ENCODE data around the gene OMD. TPM values are rescaled to one million over a fixed set of nuclear protein-coding genes. Genes with fewer than 3 reads are reported as not detected.

The OMD gene
- total RNA-seq (not detected), total RNA-seq (0 reads per million in 2 donors)

DNA sequence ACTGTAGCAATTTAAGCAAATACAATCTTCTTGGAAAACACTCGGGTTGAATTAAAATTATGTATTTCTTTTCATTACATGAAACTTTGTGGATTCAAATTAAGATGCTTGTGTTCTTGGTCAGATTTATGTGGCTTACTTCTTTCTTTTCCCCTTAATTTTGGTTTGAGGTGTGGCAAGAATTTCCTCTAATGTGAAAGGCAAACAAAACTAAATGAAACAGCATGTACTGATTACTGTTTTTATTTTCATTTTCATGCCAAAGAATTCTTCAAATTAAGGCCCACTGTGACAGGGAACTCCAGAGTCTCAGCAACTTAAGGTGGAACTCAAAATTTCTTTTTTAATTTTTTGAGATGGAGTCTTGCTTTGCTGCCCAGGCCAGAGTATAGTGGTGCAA is at the start of gene OMD:
TSS of gene OMD (minus strand) at position 132 of the 400 bp plus-strand sequence. CDS start 6,913 bp downstream, outside the sequence.
- no peaks in the 10 kb centered on the region for H3K9me3 ChIP-seq (ENCODE audit: control insufficient read depth, low read length, poor library complexity, severe bottlenecking)
- H3K27ac Mint-ChIP-seq: no peak within 1 kb of the TSS
- DNase-seq: no peak
- no peak within 1 kb of the TSS for H3K4me3 Mint-ChIP-seq
- H3K27me3 Mint-ChIP-seq: no peaks in the 10 kb centered on the region
- no peaks in the 10 kb centered on the region for H3K36me3 Mint-ChIP-seq (ENCODE audit: low read depth)
- H3K4me1 Mint-ChIP-seq: no peaks in the 10 kb centered on the region
- no peak for ATAC-seq

GRCh38 chr9:92468206-92468605 is 43.9 kb upstream of the OMD start:
- ATAC-seq (no peak), DNase-seq (no peak)
- Mint-ChIP-seq H3K4me1 (peaks cover 3% of the 10 kb centered on the region), H3K36me3 (ENCODE audit: low read depth) (peaks cover 2% of the 10 kb centered on the region), H3K4me3 (no peak overlapping the region), H3K27me3 (no peaks in the 10 kb centered on the region), H3K27ac (no peak overlapping the region)
- no peaks in the 10 kb centered on the region for H3K9me3 ChIP-seq (ENCODE audit: control insufficient read depth, low read length, poor library complexity, severe bottlenecking)

DNA sequence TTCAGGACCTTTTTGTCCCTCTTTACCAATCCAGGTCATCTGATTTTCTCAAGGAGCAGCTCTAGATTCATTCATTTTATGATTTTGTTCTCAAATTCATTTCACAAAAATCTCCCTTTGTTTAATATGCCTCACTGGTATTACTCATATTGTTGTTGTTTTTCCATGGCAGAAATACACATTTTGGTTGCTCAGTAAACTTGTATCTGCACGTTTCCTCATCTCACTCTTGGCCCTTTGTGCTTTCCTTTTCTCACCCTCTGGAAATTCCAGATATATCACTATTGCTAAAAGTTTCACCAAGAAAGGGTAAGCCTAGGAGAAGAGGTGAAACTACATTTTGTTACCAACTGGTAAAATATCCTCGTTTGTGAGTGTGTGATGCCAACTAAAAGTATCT is 43.2 kb upstream of the OMD start:
- DNase-seq (no peak), ATAC-seq (no peak)
- H3K36me3 Mint-ChIP-seq (ENCODE audit: low read depth): no peaks in the 10 kb centered on the region
- H3K4me3 Mint-ChIP-seq: no peak overlapping the region
- no peaks in the 10 kb centered on the region for H3K9me3 ChIP-seq (ENCODE audit: control insufficient read depth, low read length, poor library complexity, severe bottlenecking)
- H3K27ac Mint-ChIP-seq: no peak overlapping the region
- peaks cover 3% of the 10 kb centered on the region for H3K4me1 Mint-ChIP-seq
- no peaks in the 10 kb centered on the region for H3K27me3 Mint-ChIP-seq

DNA sequence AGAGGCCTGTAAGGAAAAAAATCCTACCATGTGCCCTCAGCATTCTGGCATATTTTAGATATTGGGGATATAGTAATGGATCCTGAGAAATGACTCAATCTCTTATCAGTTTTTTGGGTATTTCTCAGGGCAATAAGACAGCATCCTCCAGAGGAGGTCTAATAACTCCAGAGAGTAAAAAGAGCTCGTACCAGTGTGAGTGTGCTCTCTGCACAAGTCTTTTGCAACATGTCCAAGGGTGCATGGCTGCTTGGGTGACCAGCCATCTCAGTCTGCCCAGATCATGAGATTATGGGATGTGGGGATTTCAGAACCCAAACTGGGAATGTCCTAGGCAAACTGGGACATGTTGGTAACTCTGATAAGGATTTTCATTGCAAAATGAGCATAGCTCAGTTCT is 42.8 kb upstream of the OMD start:
- no peaks in the 10 kb centered on the region for H3K9me3 ChIP-seq (ENCODE audit: control insufficient read depth, low read length, poor library complexity, severe bottlenecking)
- DNase-seq (no peak), ATAC-seq (no peak)
- Mint-ChIP-seq H3K4me3 (no peak overlapping the region), H3K36me3 (ENCODE audit: low read depth) (no peaks in the 10 kb centered on the region), H3K27ac (no peak overlapping the region), H3K27me3 (no peaks in the 10 kb centered on the region), H3K4me1 (peaks cover 3% of the 10 kb centered on the region)

- ATAC-seq (no peak), DNase-seq (no peak)
- Mint-ChIP-seq H3K27ac (no peak overlapping the region), H3K36me3 (ENCODE audit: low read depth) (no peaks in the 10 kb centered on the region), H3K4me1 (peaks cover 3% of the 10 kb centered on the region), H3K27me3 (no peaks in the 10 kb centered on the region), H3K4me3 (no peak overlapping the region)
- no peaks in the 10 kb centered on the region for H3K9me3 ChIP-seq (ENCODE audit: control insufficient read depth, low read length, poor library complexity, severe bottlenecking)
Observed at GRCh38 chr9:92463984-92464383, 39.7 kb upstream of the OMD start.

DNA sequence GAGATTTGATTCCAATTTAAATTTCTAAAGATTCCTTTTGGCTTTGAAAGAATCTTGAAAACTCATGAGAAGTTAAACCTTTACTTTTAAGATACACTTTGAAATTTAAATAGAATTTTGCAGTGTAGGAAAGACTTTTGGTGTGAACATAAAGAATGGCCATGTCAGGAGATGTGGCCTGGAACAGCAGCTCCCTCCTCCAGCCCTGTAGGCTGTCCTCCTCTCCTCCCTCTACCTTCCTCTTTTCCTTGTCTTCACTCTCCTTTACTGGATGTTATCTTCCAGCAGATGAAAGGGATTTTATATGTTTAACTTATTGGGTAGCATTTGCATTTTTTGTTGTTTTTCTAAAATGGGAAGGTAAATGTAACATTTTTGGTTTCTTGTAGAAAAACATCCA is 39.1 kb upstream of the OMD start:
- no peaks in the 10 kb centered on the region for H3K36me3 Mint-ChIP-seq (ENCODE audit: low read depth)

DNA sequence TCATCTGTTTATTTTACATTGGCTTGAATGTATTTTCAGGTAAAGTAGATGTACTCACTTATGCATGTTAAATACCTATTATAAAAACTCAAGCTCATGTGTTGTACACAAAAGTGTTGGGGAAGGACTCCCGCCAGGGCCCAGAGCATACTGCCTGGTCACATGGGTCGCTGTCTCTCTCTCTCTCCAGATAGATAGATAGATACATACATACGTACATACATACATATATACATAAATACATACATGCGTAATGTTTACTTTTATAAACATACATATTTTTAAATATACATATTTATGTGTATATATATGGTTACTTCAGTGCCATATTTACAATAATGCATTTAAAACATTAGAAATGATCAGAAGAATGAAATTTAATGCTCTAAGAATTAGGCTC is 33.3 kb upstream of the OMD start:
- ATAC-seq: no peak
- Mint-ChIP-seq H3K36me3 (ENCODE audit: low read depth) (no peaks in the 10 kb centered on the region), H3K27ac (no peak overlapping the region), H3K27me3 (no peaks in the 10 kb centered on the region), H3K4me3 (no peak overlapping the region), H3K4me1 (no peaks in the 10 kb centered on the region)
- DNase-seq: no peak
- H3K9me3 ChIP-seq (ENCODE audit: control insufficient read depth, low read length, poor library complexity, severe bottlenecking): no peaks in the 10 kb centered on the region

More for the DNA sequence above, 39.1 kb upstream of the OMD start:
- DNase-seq (no peak), ATAC-seq (no peak)
- no peak overlapping the region for H3K4me3 Mint-ChIP-seq
- H3K4me1 Mint-ChIP-seq: peaks cover 3% of the 10 kb centered on the region
- H3K27ac Mint-ChIP-seq: no peak overlapping the region
- H3K9me3 ChIP-seq (ENCODE audit: control insufficient read depth, low read length, poor library complexity, severe bottlenecking): no peaks in the 10 kb centered on the region
- no peaks in the 10 kb centered on the region for H3K27me3 Mint-ChIP-seq

DNA sequence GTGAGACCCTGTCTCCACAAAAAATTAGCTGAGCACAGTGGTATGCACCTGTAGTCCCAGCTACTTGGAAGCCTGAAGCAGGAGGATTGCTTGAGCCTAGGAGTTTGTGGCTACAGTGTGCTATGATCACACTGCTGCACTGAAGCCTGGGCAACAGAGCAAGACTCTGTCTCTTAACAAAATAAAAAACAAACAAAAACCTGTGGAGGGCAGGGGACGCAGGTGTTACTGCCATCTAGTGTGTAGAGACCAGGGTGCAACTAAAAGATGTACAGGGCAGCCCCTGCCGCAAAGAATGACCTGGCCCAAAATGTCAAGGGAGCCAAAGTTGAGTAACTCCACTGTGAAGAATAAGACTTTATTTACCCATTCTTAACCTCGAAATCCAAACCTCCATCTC is 30.9 kb upstream of the OMD start:
- H3K9me3 ChIP-seq (ENCODE audit: control insufficient read depth, low read length, poor library complexity, severe bottlenecking): no peaks in the 10 kb centered on the region
- Mint-ChIP-seq H3K27me3 (no peaks in the 10 kb centered on the region), H3K36me3 (ENCODE audit: low read depth) (no peaks in the 10 kb centered on the region), H3K4me1 (no peaks in the 10 kb centered on the region), H3K4me3 (no peak overlapping the region), H3K27ac (no peak overlapping the region)
- no peak for ATAC-seq
- DNase-seq: no peak

- no peak overlapping the region for H3K27ac Mint-ChIP-seq
- H3K36me3 Mint-ChIP-seq (ENCODE audit: low read depth): no peaks in the 10 kb centered on the region
- no peaks in the 10 kb centered on the region for H3K9me3 ChIP-seq (ENCODE audit: control insufficient read depth, low read length, poor library complexity, severe bottlenecking)
- no peaks in the 10 kb centered on the region for H3K27me3 Mint-ChIP-seq
- no peak for DNase-seq
- no peak for ATAC-seq
- H3K4me1 Mint-ChIP-seq: no peaks in the 10 kb centered on the region
- H3K4me3 Mint-ChIP-seq: no peak overlapping the region
Observed at GRCh38 chr9:92446536-92446935, 22.3 kb upstream of the OMD start.

GRCh38 chr9:92444841-92445240 is 20.6 kb upstream of the OMD start:
- Mint-ChIP-seq H3K27ac (no peak overlapping the region), H3K4me1 (peaks cover 3% of the 10 kb centered on the region), H3K27me3 (no peaks in the 10 kb centered on the region), H3K4me3 (no peak overlapping the region), H3K36me3 (ENCODE audit: low read depth) (no peaks in the 10 kb centered on the region)
- DNase-seq (no peak), ATAC-seq (no peak)
- no peaks in the 10 kb centered on the region for H3K9me3 ChIP-seq (ENCODE audit: control insufficient read depth, low read length, poor library complexity, severe bottlenecking)

GRCh38 chr9:92440751-92441046 is 16.4 kb upstream of the OMD start:
- ATAC-seq (peak; percentile 21), DNase-seq (no peak)
- no peaks in the 10 kb centered on the region for H3K36me3 Mint-ChIP-seq (ENCODE audit: low read depth)
- no peaks in the 10 kb centered on the region for H3K27me3 Mint-ChIP-seq
- H3K27ac Mint-ChIP-seq: peak overlapping the region; percentile 67
- no peaks in the 10 kb centered on the region for H3K9me3 ChIP-seq (ENCODE audit: control insufficient read depth, low read length, poor library complexity, severe bottlenecking)
- peak overlapping the region; percentile 71 for H3K4me3 Mint-ChIP-seq
- peaks cover 3% of the 10 kb centered on the region for H3K4me1 Mint-ChIP-seq

DNA sequence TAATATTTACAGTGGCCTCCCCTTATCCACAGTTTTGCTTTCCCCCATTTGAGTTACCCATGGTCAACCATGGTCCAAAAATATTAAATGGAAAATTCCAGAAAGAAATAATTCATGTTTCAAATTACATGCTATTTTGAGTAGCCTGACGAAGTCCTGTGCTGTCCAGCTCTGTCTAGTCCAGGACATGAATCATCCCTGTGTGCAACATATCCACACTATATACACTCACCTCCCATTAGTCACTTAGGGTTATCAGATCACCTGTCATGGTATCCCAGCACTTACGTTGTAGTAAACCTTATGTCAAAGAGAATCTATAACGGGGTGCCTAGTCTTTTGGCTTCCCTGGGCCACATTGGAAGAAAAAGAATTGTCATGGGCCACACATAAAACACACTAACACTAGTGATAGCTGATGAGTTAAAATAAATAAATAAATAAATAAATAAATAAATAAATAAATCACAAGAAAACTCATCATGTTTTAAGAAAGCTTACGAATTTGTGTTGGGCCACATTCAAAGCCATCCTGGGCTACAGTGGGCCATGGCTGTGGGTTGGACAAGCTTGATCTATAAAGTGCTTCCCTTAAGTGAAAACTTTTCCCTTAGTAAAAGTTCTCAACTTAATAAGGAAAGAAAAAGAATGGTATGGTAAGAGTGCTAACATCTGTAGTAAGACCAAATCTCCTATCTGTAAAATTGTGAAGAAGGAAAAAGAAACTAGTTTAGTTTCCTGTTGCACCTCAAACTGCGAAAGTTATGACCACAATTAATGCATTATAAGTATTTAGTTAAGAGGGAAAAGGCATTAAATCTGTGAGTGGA is 15.9 kb upstream of the OMD start:
- peak overlapping the region; percentile 71 for H3K4me3 Mint-ChIP-seq

GRCh38 chr9:92438900-92439526 is 14.7 kb upstream of the OMD start:
- H3K9me3 ChIP-seq (ENCODE audit: control insufficient read depth, low read length, poor library complexity, severe bottlenecking): no peaks in the 10 kb centered on the region
- DNase-seq: no peak
- Mint-ChIP-seq H3K27ac (no peak overlapping the region), H3K27me3 (no peaks in the 10 kb centered on the region), H3K4me3 (no peak overlapping the region), H3K36me3 (ENCODE audit: low read depth) (no peaks in the 10 kb centered on the region), H3K4me1 (peaks cover 3% of the 10 kb centered on the region)
- no peak for ATAC-seq

More for the DNA sequence above, 15.9 kb upstream of the OMD start:
- Mint-ChIP-seq H3K27ac (peak overlapping the region; percentile 67), H3K36me3 (ENCODE audit: low read depth) (no peaks in the 10 kb centered on the region), H3K27me3 (no peaks in the 10 kb centered on the region), H3K4me1 (peaks cover 3% of the 10 kb centered on the region)
- ATAC-seq (no peak), DNase-seq (no peak)
- no peaks in the 10 kb centered on the region for H3K9me3 ChIP-seq (ENCODE audit: control insufficient read depth, low read length, poor library complexity, severe bottlenecking)

DNA sequence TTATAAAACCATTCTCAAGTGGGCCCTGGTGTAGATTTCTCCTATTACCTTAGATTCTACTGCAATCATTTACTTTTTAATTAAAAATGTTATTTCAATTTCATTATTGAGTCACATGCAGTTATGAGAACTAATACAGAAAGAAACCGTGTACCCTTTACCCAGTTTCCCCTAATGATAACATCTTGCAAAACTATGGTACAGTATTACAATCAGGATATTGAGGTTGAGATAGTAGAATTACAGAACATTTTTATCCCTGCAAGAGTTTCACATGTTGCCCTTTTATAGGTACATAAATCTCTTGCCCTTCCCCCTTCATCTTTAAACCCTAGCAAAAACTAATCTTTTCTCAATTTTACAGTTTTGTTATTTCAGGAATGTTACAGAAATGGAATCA is 11.0 kb upstream of the OMD start:
- no peaks in the 10 kb centered on the region for H3K9me3 ChIP-seq (ENCODE audit: control insufficient read depth, low read length, poor library complexity, severe bottlenecking)
- no peaks in the 10 kb centered on the region for H3K27me3 Mint-ChIP-seq
- H3K27ac Mint-ChIP-seq: no peak overlapping the region
- no peak overlapping the region for H3K4me3 Mint-ChIP-seq
- H3K36me3 Mint-ChIP-seq (ENCODE audit: low read depth): no peaks in the 10 kb centered on the region
- no peak for DNase-seq
- no peak for ATAC-seq
- H3K4me1 Mint-ChIP-seq: no peaks in the 10 kb centered on the region

All from T-helper 17 cell (primary cell).